Omental fat pad (tissue), 4 donors: Measurements from ENCODE around the gene OPA3. TPM values are rescaled to one million over a fixed set of nuclear protein-coding genes. Genes with fewer than 3 reads are reported as not detected.

Experiments used
- ATAC-seq: fragments of 150-250 bp; one replicate; pipeline ENCODE4 v1.9.1; 2016; ENCODE audit warnings: mild to moderate bottlenecking, moderate library complexity; ENCODE audit not compliant: low FRiP score
- DNase-seq: peaks from one replicate; pipeline ENCODE4 v3.0.0-alpha.2; 2019; ENCODE audit warnings: low spot score
- total RNA-seq, 4 donors: library from RNA; depleted of rRNA; stranded (reverse); fragments of >200 nt; gene quantifications; one replicate each; pipeline ENCODE4 v1.1.0, GENCODE V29; 2016
- TF ChIP-seq, protein P1 (sequence below), 3 donors: fragments of 450-650 bp; IDR thresholded peaks; one replicate each; pipeline ENCODE4 v1.5.1; 2016 to 2017; ENCODE audit warnings: antibody characterized with exemption in 3 of 3, mild to moderate bottlenecking in 3 of 3, moderate library complexity in 2 of 3

Gene OPA3
- total RNA-seq, 4 donors from 2014 or later = 6.3 to 15.5 (median 11.1) TPM

DNA sequence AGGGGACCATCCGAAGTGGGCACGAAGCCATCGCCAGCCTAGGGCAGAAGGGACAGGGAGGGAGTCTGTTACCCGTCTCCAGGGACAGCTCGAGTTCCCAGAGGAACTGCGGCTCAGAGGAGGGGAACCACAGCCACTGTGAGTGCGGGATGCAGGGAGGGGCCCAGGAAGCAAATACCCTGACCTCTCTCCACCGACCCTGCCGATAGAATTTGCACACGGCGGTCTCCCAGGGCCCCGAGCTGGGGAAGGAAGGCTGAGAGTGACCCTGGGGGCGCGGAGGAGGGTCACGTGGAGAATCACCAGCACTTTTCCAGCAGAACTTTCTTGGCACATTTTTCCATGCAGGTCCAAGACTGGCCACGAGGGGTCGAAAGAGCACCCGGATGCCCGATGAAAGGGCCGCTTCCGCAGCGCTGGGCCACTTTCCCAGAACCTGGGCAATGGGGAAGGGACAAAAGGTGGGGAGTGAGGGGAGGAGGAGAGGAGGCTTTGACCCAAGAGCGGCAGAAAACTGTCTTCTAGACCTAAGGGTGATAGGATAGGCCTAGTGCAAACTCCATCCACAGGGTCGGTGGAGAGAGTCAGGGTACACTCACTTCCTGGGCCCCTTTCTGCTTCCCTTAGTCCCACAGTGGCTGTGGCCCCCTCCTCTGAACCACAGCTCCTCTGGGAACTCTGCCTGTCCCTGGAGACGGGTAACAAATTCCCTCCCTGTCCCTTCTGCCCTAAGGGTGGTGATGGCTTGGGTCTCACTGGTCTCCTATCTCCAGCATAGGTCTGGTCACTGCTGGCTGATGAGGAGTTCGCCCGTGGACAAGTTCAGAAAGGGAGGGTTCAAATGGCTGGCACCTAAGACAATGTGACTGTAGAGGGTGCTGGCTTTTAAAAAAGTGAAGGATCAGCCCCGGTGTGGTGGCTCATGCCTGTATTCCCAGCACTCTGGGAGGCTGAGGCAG lies 22.7 kb upstream of the OPA3 start:
- ATAC-seq (peak; percentile 84), DNase-seq (peak; percentile 72)
- TF ChIP-seq, protein P1, sequence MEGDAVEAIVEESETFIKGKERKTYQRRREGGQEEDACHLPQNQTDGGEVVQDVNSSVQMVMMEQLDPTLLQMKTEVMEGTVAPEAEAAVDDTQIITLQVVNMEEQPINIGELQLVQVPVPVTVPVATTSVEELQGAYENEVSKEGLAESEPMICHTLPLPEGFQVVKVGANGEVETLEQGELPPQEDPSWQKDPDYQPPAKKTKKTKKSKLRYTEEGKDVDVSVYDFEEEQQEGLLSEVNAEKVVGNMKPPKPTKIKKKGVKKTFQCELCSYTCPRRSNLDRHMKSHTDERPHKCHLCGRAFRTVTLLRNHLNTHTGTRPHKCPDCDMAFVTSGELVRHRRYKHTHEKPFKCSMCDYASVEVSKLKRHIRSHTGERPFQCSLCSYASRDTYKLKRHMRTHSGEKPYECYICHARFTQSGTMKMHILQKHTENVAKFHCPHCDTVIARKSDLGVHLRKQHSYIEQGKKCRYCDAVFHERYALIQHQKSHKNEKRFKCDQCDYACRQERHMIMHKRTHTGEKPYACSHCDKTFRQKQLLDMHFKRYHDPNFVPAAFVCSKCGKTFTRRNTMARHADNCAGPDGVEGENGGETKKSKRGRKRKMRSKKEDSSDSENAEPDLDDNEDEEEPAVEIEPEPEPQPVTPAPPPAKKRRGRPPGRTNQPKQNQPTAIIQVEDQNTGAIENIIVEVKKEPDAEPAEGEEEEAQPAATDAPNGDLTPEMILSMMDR (IDR thresholded peaks at IDR 0.05) = peak in 1 of 3 donors; percentile 51

DNA sequence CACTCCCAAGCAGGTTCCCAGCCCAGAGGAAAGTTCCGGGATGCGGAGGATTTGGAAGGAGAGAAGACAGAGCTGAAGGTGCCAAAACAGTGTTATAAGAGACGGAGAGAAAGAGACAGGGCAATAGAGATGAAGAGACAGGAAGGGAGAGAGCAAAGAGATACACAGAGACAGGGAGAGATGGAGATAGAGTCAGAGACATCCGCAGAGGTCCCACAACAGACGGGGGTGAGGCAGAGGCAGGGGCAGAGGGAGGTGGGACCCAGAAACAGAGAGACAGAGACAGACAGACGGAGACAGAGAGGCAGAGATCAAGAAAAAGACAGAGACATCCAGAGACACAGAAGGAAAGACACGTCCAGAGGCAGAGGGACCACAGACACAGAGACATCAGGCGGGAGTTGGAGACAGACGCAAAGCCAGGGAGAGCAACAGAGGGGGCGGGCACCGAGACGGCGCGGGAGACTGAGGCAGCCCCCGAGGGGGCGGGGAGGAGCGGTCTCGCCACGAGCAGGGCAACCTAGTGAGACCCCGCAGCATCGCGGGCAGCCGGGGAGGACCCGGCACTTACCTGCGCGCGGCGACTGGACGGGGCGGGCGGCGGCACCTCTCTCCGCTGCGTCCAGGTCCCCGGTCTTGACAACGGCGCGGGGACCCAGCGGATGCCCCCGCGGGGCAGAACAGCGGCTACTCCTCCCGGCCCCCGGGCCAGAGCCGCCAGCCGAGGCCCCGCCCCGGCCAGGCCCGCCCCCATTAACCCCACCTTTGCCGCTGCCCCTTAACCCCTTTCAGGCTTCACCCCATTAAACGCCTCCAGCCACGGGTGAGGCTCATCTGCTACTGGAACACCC lies 17.1 kb upstream of the OPA3 start, which contains the start of gene GPR4:
GPR4 (minus strand) TSS at position 689 of the 851 bp plus-strand sequence. CDS start 10,346 bp downstream, outside the sequence.
- DNase-seq (no peak), ATAC-seq (no peak)
- TF ChIP-seq, protein P1 (IDR thresholded peaks at IDR 0.05) = no peak

DNA sequence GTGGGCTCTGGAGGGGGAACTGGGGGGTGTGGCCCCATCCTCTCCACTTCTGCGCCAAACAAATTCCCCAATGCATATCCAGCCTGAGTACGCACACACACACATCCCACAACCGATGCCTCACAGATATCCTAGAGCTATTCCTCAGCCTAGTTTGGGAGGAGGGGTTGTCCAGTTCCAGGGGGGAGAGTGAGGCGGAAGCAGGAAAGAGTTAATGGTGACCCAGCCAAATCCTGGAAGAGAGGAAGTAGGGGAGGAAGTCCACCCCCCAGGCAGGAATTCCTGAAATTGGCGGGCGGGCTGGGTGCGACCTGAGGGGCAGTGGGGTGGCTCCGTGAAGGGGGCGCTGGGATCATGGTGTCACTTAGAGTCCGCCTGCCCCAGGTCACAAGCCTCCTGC lies 16.5 kb upstream of the OPA3 start:
- TF ChIP-seq, protein P1 (IDR thresholded peaks at IDR 0.05) = no peak
- DNase-seq (no peak), ATAC-seq (no peak)

DNA sequence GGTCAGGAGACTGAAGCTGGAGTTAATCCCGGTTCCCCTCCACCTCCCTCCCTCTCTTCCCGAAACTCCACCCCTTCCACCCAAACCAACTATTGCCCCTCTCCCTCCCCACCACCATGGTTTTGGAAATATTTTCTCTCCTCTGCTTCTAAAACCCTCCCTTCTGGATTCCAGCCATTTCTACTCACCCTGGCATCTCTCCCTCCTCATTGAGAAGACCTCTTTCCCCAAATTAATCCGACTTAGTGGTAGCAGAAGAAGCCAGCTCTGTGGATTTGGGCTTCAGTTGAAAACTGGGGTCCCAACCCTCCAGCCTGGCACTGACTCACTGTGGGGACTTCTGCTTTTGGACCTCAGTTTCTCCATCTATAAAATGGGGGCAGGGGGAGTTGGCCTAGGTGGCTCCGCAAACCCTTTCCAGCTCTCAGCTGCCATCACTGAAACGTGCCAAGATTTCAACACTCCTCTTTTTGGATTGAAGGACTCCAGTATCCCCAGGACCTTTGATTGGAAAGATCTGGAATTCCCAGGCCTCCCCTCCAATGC lies 15.8 kb upstream of the OPA3 start:
- no peak for DNase-seq
- TF ChIP-seq, protein P1 (IDR thresholded peaks at IDR 0.05) = no peak

DNA sequence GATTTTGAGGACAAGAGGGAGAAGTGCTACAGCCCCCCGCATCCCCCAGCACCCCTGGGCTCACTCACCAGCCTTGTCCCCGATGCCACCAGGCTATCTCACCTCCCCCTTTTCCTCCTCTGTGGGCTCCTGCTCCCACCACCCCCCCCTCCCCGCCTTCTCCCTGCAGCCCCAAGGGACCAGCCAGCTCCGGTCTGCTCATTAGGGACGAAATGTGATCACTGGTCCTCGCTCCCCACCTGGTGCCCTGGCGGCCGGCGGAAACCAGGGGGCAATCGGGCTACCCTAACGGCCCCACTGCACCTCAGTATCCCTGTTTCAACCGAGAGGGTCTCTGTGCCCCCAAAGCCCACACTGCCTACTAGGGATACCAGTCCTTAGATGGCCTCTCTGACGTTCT lies 14.7 kb upstream of the OPA3 start:
- ATAC-seq (no peak), DNase-seq (no peak)
- TF ChIP-seq, protein P1 (IDR thresholded peaks at IDR 0.05) = no peak

More for the DNA sequence above, 15.8 kb upstream of the OPA3 start:
- ATAC-seq = no peak

DNA sequence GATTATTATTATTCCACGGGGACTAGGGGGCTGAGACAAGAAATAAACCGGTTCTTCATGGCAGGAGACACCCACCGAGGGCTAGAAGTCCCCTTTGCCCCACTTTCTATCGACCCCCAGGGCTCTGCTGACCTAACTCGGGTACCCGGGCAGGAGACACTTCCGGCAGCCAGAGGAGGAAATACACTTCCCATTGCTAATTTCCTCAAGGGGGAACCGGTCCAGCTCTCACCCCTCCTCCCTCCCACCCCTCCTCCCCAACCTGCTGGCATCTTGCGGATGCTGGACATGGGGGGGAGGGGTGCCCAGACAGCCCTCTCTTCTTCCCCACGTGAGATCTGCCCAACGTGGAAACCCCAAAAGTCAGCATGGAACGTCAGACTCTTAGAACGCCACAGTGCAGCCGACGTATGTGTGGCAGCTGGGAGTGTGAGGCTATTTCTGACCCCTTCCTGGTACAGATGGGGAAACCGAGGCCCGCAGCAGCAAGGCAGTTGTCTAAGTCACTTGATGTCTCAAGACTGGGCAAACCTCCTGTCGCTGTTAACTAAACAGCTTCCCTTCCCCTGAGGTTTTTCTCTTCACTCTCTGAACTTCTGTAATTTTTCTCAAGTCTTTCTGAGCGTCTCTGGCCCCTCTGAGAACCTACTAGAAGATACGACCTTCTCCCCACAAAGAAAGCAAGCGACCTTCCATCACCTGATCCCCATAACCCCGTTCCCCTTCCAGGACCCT lies 13.8 kb upstream of the OPA3 start:
- DNase-seq = no peak
- ATAC-seq = no peak
- TF ChIP-seq, protein P1 (IDR thresholded peaks at IDR 0.05) = no peak
